Measurements from ENCODE around the gene PPFIA1.

Gene PPFIA1

GRCh38 chr11:70305501-70305900 lies 35.0 kb downstream of the PPFIA1 start:
- Mint-ChIP-seq H3K27me3 (no peaks in the 10 kb centered on the region), H3K36me3 (ENCODE audit: insufficient read depth) (peaks cover 19% of the 10 kb centered on the region), H3K27ac (ENCODE audit: low read depth) (no peak overlapping the region), H3K4me3 (no peak overlapping the region), H3K4me1 (peaks cover 9% of the 10 kb centered on the region), H3K9me3 (no peaks in the 10 kb centered on the region)
- no peak for ATAC-seq (replicated peaks; ENCODE audit: extremely low read depth, poor library complexity, severe bottlenecking)
- no peak for DNase-seq (ENCODE audit: low spot score in 2 of 2)

- no peak overlapping the region for H3K4me3 Mint-ChIP-seq
- H3K36me3 Mint-ChIP-seq (ENCODE audit: insufficient read depth), result peaks cover 15% of the 10 kb centered on the region
- peaks cover 18% of the 10 kb centered on the region for H3K4me1 Mint-ChIP-seq
- no peaks in the 10 kb centered on the region for H3K27me3 Mint-ChIP-seq
- no peaks in the 10 kb centered on the region for H3K9me3 Mint-ChIP-seq
- no peak overlapping the region for H3K27ac Mint-ChIP-seq (ENCODE audit: low read depth)
- ATAC-seq (replicated peaks; ENCODE audit: extremely low read depth, poor library complexity, severe bottlenecking), result no peak
- DNase-seq (ENCODE audit: low spot score in 2 of 2), result no peak
Measured at GRCh38 chr11:70306586-70307033, 36.1 kb downstream of the PPFIA1 start.

GRCh38 chr11:70307176-70307575 lies 36.7 kb downstream of the PPFIA1 start:
- Mint-ChIP-seq H3K4me1 (peaks cover 16% of the 10 kb centered on the region), H3K36me3 (ENCODE audit: insufficient read depth) (peaks cover 12% of the 10 kb centered on the region), H3K9me3 (no peaks in the 10 kb centered on the region), H3K27ac (ENCODE audit: low read depth) (no peak overlapping the region), H3K4me3 (no peak overlapping the region), H3K27me3 (no peaks in the 10 kb centered on the region)
- DNase-seq (ENCODE audit: low spot score in 2 of 2) (no peak), ATAC-seq (replicated peaks; ENCODE audit: extremely low read depth, poor library complexity, severe bottlenecking) (no peak)

GRCh38 chr11:70311616-70312015 lies 41.1 kb downstream of the PPFIA1 start:
- Mint-ChIP-seq H3K27ac (ENCODE audit: low read depth) (no peak overlapping the region), H3K4me1 (peaks cover 43% of the 10 kb centered on the region), H3K27me3 (no peaks in the 10 kb centered on the region), H3K36me3 (ENCODE audit: insufficient read depth) (peaks cover 6% of the 10 kb centered on the region), H3K4me3 (no peak overlapping the region), H3K9me3 (no peaks in the 10 kb centered on the region)
- ATAC-seq (replicated peaks; ENCODE audit: extremely low read depth, poor library complexity, severe bottlenecking) (no peak), DNase-seq (ENCODE audit: low spot score in 2 of 2) (no peak)

- Mint-ChIP-seq H3K4me1 (peaks cover 43% of the 10 kb centered on the region), H3K4me3 (no peak overlapping the region), H3K27ac (ENCODE audit: low read depth) (peak overlapping the region; percentile 0), H3K36me3 (ENCODE audit: insufficient read depth) (peaks cover 9% of the 10 kb centered on the region), H3K9me3 (no peaks in the 10 kb centered on the region), H3K27me3 (no peaks in the 10 kb centered on the region)
- ATAC-seq (replicated peaks; ENCODE audit: extremely low read depth, poor library complexity, severe bottlenecking) (no peak), DNase-seq (ENCODE audit: low spot score in 2 of 2) (no peak)
Measured at GRCh38 chr11:70312401-70313357, 42.2 kb downstream of the PPFIA1 start.

- peaks cover 6% of the 10 kb centered on the region for H3K36me3 Mint-ChIP-seq (ENCODE audit: insufficient read depth)
- no peaks in the 10 kb centered on the region for H3K27me3 Mint-ChIP-seq
- H3K9me3 Mint-ChIP-seq, result no peaks in the 10 kb centered on the region
- H3K27ac Mint-ChIP-seq (ENCODE audit: low read depth), result no peak overlapping the region
- no peak for DNase-seq (ENCODE audit: low spot score in 2 of 2)
- no peak overlapping the region for H3K4me3 Mint-ChIP-seq
- no peak for ATAC-seq (replicated peaks; ENCODE audit: extremely low read depth, poor library complexity, severe bottlenecking)
- peaks cover 43% of the 10 kb centered on the region for H3K4me1 Mint-ChIP-seq
Measured at GRCh38 chr11:70313945-70314344, 43.5 kb downstream of the PPFIA1 start.

GRCh38 chr11:70314730-70315129 lies 44.2 kb downstream of the PPFIA1 start:
- Mint-ChIP-seq H3K4me3 (no peak overlapping the region), H3K4me1 (peaks cover 43% of the 10 kb centered on the region), H3K9me3 (no peaks in the 10 kb centered on the region), H3K36me3 (ENCODE audit: insufficient read depth) (peaks cover 6% of the 10 kb centered on the region), H3K27me3 (no peaks in the 10 kb centered on the region), H3K27ac (ENCODE audit: low read depth) (no peak overlapping the region)
- DNase-seq (ENCODE audit: low spot score in 2 of 2) (no peak), ATAC-seq (replicated peaks; ENCODE audit: extremely low read depth, poor library complexity, severe bottlenecking) (no peak)

- DNase-seq (ENCODE audit: low spot score in 2 of 2), result no peak
- H3K27ac Mint-ChIP-seq (ENCODE audit: low read depth), result no peak overlapping the region
- H3K27me3 Mint-ChIP-seq, result no peaks in the 10 kb centered on the region
Measured at GRCh38 chr11:70315716-70316115, 45.2 kb downstream of the PPFIA1 start.

GRCh38 chr11:70317581-70318305 lies 47.3 kb downstream of the PPFIA1 start:
- Mint-ChIP-seq H3K27ac (ENCODE audit: low read depth) (no peak overlapping the region), H3K36me3 (ENCODE audit: insufficient read depth) (peaks cover 10% of the 10 kb centered on the region), H3K4me3 (no peak overlapping the region), H3K9me3 (no peaks in the 10 kb centered on the region), H3K4me1 (peaks cover 27% of the 10 kb centered on the region), H3K27me3 (no peaks in the 10 kb centered on the region)
- no peak for ATAC-seq (replicated peaks; ENCODE audit: extremely low read depth, poor library complexity, severe bottlenecking)
- DNase-seq (ENCODE audit: low spot score in 2 of 2), result no peak

More at GRCh38 chr11:70315716-70316115, 45.2 kb downstream of the PPFIA1 start:
- H3K4me3 Mint-ChIP-seq, result no peak overlapping the region
- peaks cover 6% of the 10 kb centered on the region for H3K36me3 Mint-ChIP-seq (ENCODE audit: insufficient read depth)
- no peaks in the 10 kb centered on the region for H3K9me3 Mint-ChIP-seq
- ATAC-seq (replicated peaks; ENCODE audit: extremely low read depth, poor library complexity, severe bottlenecking), result no peak
- H3K4me1 Mint-ChIP-seq, result peaks cover 40% of the 10 kb centered on the region

GRCh38 chr11:70319396-70320076 lies 49.0 kb downstream of the PPFIA1 start:
- H3K27ac Mint-ChIP-seq (ENCODE audit: low read depth), result no peak overlapping the region
- H3K27me3 Mint-ChIP-seq, result no peaks in the 10 kb centered on the region
- no peaks in the 10 kb centered on the region for H3K9me3 Mint-ChIP-seq
- no peak overlapping the region for H3K4me3 Mint-ChIP-seq
- peaks cover 17% of the 10 kb centered on the region for H3K36me3 Mint-ChIP-seq (ENCODE audit: insufficient read depth)
- H3K4me1 Mint-ChIP-seq, result peaks cover 19% of the 10 kb centered on the region
- no peak for ATAC-seq (replicated peaks; ENCODE audit: extremely low read depth, poor library complexity, severe bottlenecking)
- no peak for DNase-seq (ENCODE audit: low spot score in 2 of 2)

- no peak overlapping the region for H3K27ac Mint-ChIP-seq (ENCODE audit: low read depth)
- peaks cover 7% of the 10 kb centered on the region for H3K4me1 Mint-ChIP-seq
- H3K4me3 Mint-ChIP-seq, result no peak overlapping the region
- no peak for ATAC-seq (replicated peaks; ENCODE audit: extremely low read depth, poor library complexity, severe bottlenecking)
- H3K27me3 Mint-ChIP-seq, result no peaks in the 10 kb centered on the region
- DNase-seq (ENCODE audit: low spot score in 2 of 2), result no peak
- peaks cover 34% of the 10 kb centered on the region for H3K36me3 Mint-ChIP-seq (ENCODE audit: insufficient read depth)
- no peaks in the 10 kb centered on the region for H3K9me3 Mint-ChIP-seq
Measured at GRCh38 chr11:70322666-70323065, 52.2 kb downstream of the PPFIA1 start.

GRCh38 chr11:70323806-70324205 lies 53.3 kb downstream of the PPFIA1 start:
- Mint-ChIP-seq H3K4me3 (no peak overlapping the region), H3K27me3 (no peaks in the 10 kb centered on the region), H3K9me3 (no peaks in the 10 kb centered on the region), H3K4me1 (peaks cover 7% of the 10 kb centered on the region), H3K36me3 (ENCODE audit: insufficient read depth) (peaks cover 39% of the 10 kb centered on the region), H3K27ac (ENCODE audit: low read depth) (no peak overlapping the region)
- DNase-seq (ENCODE audit: low spot score in 2 of 2) (no peak), ATAC-seq (replicated peaks; ENCODE audit: extremely low read depth, poor library complexity, severe bottlenecking) (no peak)

All from central memory CD8-positive, alpha-beta T cell (primary cell).